Measurements from ENCODE around the gene MTMR3. TPM values are rescaled to one million over a fixed set of nuclear protein-coding genes. Genes with fewer than 3 reads are reported as not detected.

The MTMR3 gene
- total RNA-seq, 1 donor from 2014 or later, result 35.4 TPM

DNA sequence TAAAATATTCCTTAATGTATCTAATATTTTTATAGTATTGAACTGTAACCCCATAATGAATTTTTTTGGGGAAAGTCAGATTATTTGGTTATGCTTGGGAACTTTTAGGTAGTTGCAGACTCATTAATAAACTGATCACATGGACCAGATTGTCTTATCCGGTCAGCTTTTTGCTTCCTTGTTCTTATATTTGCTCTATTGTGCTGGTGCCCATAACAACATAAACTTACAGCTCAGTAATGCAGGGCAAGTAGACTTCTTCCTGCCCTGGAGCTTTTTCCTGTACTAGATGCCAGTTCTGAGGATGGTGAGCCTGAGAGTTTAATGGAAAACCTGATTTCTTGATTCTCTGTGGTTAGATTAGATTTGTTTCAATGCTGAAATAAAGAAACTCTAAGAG is 53.2 kb downstream of the MTMR3 start:
- H3K27ac ChIP-seq, result no peak overlapping the region
- H3K4me1 ChIP-seq, result no peaks in the 10 kb centered on the region
- no peak for DNase-seq (ENCODE audit: low spot score)
- Mint-ChIP-seq H3K4me3 (no peak overlapping the region), H3K27me3 (ENCODE audit: insufficient read depth, low read depth) (no peaks in the 10 kb centered on the region), H3K27ac (no peak overlapping the region), H3K36me3 (peaks cover 22% of the 10 kb centered on the region), H3K9me3 (peaks cover 21% of the 10 kb centered on the region), H3K4me1 (no peaks in the 10 kb centered on the region)
- peaks cover 91% of the 10 kb centered on the region for H3K79me2 ChIP-seq (ENCODE audit: low read depth)
- no peak overlapping the region for H3K4me3 ChIP-seq
- H2AFZ ChIP-seq (replicated peaks), result no peak overlapping the region
- peaks cover 54% of the 10 kb centered on the region for H4K20me1 ChIP-seq (ENCODE audit: low read depth)
- no peak overlapping the region for H3K9ac ChIP-seq
- no peaks in the 10 kb centered on the region for H3K36me3 ChIP-seq
- no peak overlapping the region for H3K4me2 ChIP-seq
- H3F3A ChIP-seq (ENCODE audit: low read depth), result no peaks in the 10 kb centered on the region
- TF ChIP-seq EZH2phosphoT487 (IDR thresholded peaks at IDR 0.05) (no peak), EZH2 (IDR thresholded peaks at IDR 0.05) (no peak), CTCF (IDR thresholded peaks at IDR 0.05) (no peak)
- no peaks in the 10 kb centered on the region for H3K27me3 ChIP-seq
- no peaks in the 10 kb centered on the region for H3K9me3 ChIP-seq (ENCODE audit: low read depth)

GRCh38 chr22:29937940-29938693 is 55.1 kb downstream of the MTMR3 start:
- peaks cover 37% of the 10 kb centered on the region for H4K20me1 ChIP-seq (ENCODE audit: low read depth)
- no peak overlapping the region for H3K4me3 ChIP-seq
- no peak for DNase-seq (ENCODE audit: low spot score)
- H3K9me3 ChIP-seq (ENCODE audit: low read depth), result no peaks in the 10 kb centered on the region
- H3F3A ChIP-seq (ENCODE audit: low read depth), result no peaks in the 10 kb centered on the region
- H3K27me3 Mint-ChIP-seq (ENCODE audit: insufficient read depth, low read depth), result peaks cover 2% of the 10 kb centered on the region
- no peaks in the 10 kb centered on the region for H3K4me1 ChIP-seq
- no peak overlapping the region for H3K9ac ChIP-seq
- H3K4me1 Mint-ChIP-seq, result no peaks in the 10 kb centered on the region
- TF ChIP-seq CTCF (IDR thresholded peaks at IDR 0.05) (no peak), EZH2phosphoT487 (IDR thresholded peaks at IDR 0.05) (no peak), EZH2 (IDR thresholded peaks at IDR 0.05) (no peak)
- no peaks in the 10 kb centered on the region for H3K36me3 ChIP-seq
- no peak overlapping the region for H3K27ac Mint-ChIP-seq
- H3K27me3 ChIP-seq, result no peaks in the 10 kb centered on the region
- H3K4me3 Mint-ChIP-seq, result no peak overlapping the region
- H2AFZ ChIP-seq (replicated peaks), result no peak overlapping the region
- H3K79me2 ChIP-seq (ENCODE audit: low read depth), result peaks cover 82% of the 10 kb centered on the region
- H3K4me2 ChIP-seq, result no peak overlapping the region
- peaks cover 32% of the 10 kb centered on the region for H3K36me3 Mint-ChIP-seq
- H3K9me3 Mint-ChIP-seq, result peaks cover 31% of the 10 kb centered on the region
- H3K27ac ChIP-seq, result no peak overlapping the region

DNA sequence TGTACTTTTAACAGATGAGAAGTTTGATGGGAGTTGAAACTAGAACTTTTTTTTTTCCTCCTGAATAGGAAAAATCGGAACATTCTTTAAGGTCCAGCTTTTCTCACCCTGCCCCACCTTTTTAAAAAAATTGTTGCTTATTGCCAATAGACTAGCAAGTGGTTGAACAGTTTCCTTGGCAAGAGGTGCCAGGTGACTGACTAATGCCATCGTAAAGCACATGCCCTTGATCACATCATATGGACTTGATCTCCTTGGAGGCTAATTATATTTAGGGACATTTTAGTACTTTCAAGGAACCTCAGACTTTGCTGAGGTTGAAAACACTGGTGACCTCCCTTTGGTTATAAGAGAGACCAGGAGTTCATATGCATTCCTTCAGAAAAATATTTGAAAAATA is 57.6 kb downstream of the MTMR3 start:
- Mint-ChIP-seq H3K9me3 (peaks cover 31% of the 10 kb centered on the region), H3K36me3 (peaks cover 34% of the 10 kb centered on the region), H3K27me3 (ENCODE audit: insufficient read depth, low read depth) (peaks cover 2% of the 10 kb centered on the region), H3K4me3 (no peak overlapping the region), H3K27ac (no peak overlapping the region), H3K4me1 (no peaks in the 10 kb centered on the region)
- H3K36me3 ChIP-seq, result no peaks in the 10 kb centered on the region
- no peak overlapping the region for H3K27ac ChIP-seq
- no peaks in the 10 kb centered on the region for H3K27me3 ChIP-seq
- peaks cover 81% of the 10 kb centered on the region for H3K79me2 ChIP-seq (ENCODE audit: low read depth)
- DNase-seq (ENCODE audit: low spot score), result no peak
- no peaks in the 10 kb centered on the region for H3F3A ChIP-seq (ENCODE audit: low read depth)
- no peak overlapping the region for H3K4me3 ChIP-seq
- no peaks in the 10 kb centered on the region for H3K9me3 ChIP-seq (ENCODE audit: low read depth)
- TF ChIP-seq CTCF (IDR thresholded peaks at IDR 0.05), result no peak
- TF ChIP-seq EZH2 (IDR thresholded peaks at IDR 0.05), result no peak
- no peak for TF ChIP-seq EZH2phosphoT487 (IDR thresholded peaks at IDR 0.05)
- no peaks in the 10 kb centered on the region for H3K4me1 ChIP-seq
- H2AFZ ChIP-seq (replicated peaks), result no peak overlapping the region
- no peak overlapping the region for H3K4me2 ChIP-seq
- no peak overlapping the region for H3K9ac ChIP-seq
- peaks cover 22% of the 10 kb centered on the region for H4K20me1 ChIP-seq (ENCODE audit: low read depth)

Data from neural progenitor cell (in vitro differentiated cells).